AG09319 (cell line): ENCODE measurements around the gene MMP17.
"Not testable (repeated sequence)": the region's sequence is repeated elsewhere in the genome, so short reads cannot be mapped to it uniquely, and the experiment has no call there.

Experiments
- DNase-seq: peaks from one replicate; pipeline ENCODE4 v3.0.0-alpha.2; 2010; ENCODE audit warnings: low read depth; ENCODE audit errors: extremely low read depth
- CTCF ChIP-seq: IDR thresholded peaks from 2 replicates; pipeline ENCODE4 v1.5.1; 2011; ENCODE audit warnings: low read depth, mild to moderate bottlenecking, inconsistent platforms, low read length, moderate library complexity

The MMP17 gene

DNA sequence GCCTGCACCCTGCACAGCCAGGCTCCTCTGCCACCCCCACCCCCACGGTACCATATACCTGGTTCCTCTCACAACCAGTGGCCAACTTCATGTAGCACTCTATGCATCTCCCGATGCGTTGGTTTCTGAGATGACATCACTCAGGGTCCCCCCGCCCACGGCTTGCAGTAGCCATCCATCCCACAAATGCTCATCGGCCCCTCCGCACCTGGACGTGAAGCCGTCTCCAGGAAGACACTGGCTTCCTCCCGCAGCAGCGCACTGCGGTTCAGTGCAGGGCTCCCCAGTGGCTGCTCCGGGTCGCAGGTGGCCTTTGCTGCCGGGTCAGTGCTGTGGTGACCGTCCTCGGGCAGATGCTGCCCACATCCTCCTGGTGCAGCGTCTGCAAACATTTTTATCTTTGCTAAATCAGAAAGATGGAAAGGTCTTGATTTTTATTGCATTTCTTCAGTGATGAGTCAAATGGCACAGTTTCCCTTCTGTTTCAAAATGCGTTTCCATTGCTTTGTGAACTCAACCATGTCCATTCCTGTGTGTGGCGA, 27.5 kb upstream of the MMP17 start:
- no peak for TF ChIP-seq CTCF
- no peak for DNase-seq

- no peak for DNase-seq
- no peak for TF ChIP-seq CTCF
These were observed 26.8 kb upstream of the MMP17 start for GRCh38 chr12:131801254-131801866.

DNA sequence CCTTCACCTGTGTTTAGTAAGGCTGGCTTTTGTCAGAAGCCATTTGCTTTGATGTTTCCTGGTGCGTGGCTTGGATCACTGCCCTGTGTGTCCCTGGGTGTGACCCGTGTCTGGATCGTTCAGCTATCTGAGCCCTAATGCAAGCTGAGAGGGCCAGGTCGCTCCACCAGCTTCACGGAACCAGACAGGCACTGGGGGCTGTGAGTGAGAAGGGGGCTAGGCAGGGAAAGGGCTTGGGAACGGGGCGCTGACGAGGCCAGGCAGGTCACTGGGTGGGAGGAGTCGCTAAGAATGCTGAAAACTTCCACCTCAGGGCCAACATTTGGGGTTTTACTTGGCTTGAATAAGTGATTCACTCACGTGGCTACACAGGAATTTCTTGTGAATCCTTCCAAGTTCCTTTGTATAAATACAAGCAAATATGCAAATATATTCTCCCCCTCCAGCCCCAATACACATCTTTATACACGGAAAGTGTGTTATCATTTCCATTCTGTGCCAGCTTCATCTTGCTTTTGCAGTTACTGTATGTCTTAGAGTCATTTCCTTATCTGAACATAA, 24.2 kb upstream of the MMP17 start:
- no peak for TF ChIP-seq CTCF
- DNase-seq: no peak

DNA sequence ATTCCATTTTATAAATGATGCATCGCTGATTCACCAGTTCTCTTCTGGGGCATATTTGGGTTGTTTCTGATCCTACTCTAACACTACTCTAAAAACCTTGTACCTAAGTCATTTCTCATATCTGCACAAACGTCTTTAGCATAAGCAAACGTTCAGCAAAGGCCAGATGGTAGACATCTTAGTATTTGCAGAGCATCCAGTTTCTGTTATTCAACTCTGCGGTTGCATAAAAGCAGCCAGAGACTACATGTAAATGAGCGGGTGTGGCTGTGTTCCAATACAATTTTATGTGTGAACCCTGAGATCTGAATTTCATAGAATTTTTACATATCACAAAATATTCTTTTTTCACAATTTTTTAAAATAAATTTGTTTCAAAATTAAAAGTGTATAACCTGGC, 22.8 kb upstream of the MMP17 start:
- TF ChIP-seq CTCF: no peak

DNA sequence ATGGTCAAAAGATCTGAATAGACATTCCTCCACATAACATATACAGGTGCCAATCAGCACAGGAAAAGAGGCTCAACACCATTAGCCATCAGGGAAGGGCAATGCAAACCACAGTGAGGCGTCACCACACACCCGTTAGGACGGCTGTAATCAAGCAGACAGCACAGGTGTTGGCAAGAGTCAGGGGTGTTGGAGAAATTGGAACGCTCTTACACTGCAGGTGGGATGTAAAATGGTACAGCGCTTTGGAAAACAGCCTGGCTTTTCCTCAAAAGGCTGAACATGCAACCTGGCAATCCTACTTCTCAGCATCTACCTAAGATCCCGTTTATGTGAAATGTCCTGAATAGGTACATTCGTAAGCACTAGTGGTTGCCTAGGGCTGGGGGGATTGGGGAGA, 21.5 kb upstream of the MMP17 start:
- TF ChIP-seq CTCF: no peak
- DNase-seq: no peak

More for the DNA sequence above, 22.8 kb upstream of the MMP17 start:
- DNase-seq: no peak

DNA sequence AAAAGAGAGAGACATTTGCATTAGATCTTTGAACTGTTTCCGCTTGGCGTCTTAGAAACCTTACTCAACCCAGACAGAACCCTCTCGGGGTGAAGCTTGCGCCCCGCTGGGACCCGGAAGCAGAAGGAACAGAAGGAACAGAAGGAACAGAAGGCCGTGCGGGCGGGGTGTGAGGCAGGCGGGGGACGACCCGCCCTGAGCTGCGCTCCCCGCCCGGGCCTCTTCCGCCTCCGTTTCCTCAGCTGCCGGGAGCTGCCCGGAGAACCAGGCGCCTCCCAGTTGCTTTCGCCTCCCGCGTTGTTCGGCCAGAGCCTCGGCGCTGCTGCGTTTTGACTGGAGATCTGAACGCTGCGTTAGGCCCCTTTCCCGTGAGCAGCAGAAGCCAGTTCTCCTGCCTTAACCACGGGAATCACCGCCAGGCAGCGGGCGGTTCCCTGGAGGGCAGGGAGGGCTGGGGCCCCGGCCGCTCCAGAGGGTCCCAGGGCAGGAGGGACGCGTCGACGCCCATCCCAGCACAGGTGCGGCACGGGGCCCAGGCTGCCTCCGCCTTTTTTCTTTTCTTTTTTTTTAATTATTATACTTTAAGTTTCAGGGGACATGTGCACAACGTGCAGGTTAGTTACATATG, 19.3 kb upstream of the MMP17 start:
- no peak for DNase-seq

DNA sequence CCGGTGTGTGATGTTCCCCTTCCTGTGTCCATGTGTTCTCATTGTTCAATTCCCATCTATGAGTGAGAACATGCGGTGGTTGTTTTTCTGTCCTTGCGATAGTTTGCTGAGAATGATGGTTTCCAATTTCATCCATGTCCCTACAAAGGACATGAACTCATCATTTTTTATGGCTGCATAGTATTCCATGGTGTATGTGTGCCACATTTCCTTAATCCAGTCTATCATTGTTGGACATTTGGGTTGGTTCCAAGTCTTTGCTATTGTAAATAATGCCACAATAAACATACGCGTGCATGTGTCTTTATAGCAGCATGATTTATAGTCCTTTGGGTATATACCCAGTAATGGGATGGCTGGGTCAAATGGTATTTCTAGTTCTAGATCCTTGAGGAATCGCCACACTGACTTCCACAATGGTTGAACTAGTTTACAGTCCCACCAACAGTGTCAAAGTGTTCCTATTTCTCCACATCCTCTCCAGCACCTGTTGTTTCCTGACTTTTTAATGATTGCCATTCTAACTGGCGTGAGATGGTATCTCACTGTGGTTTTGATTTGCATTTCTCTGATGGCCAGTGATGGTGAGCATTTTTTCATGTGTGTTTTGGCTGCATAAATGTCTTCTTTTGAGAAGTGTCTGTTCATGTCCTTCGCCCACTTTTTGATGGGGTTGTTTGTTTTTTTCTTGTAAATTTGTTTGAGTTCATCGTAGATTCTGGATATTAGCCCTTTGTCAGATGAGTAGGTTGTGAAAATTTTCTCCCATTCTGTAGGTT, 18.5 kb upstream of the MMP17 start:
- not testable (repeated sequence) for DNase-seq

More for the DNA sequence above, 19.3 kb upstream of the MMP17 start:
- no peak for TF ChIP-seq CTCF
